GM12878 (cell line): ENCODE measurements around the gene TOMM5. TPM values are rescaled to one million over a fixed set of nuclear protein-coding genes. Genes with fewer than 3 reads are reported as not detected.

Experiments used
- ATAC-seq: fragments of 200-7000 bp; cut with Tn5 transposase; 3 replicates; pipeline ENCODE4 v1.9.1; 2020; ENCODE audit warnings: mild to moderate bottlenecking, moderate library complexity
- BruUV-seq: library from RNA; stranded (reverse); fragments of 400-500 nt; replicated peaks from 2 replicates; lab custom pipeline; 2021; lab: Mats Ljungman, UMichigan
- CTCF ChIA-PET: fragments of 300-600 bp; sonication (Branson Sonifier 250); formaldehyde crosslinking; extraction: SDS; loops from one replicate; lab custom pipeline; 2021; ENCODE audit warnings: inconsistent platforms; lab: Yijun Ruan, JAX
- POLR2A ChIA-PET: fragments of 350-600 bp; formaldehyde crosslinking; extraction: SDS; loops from one replicate; lab custom pipeline; 2021; ENCODE audit warnings: inconsistent platforms; lab: Charles Lee
- RAD21 ChIA-PET: fragments of 300-600 bp; sonication (Branson Sonifier 250); formaldehyde crosslinking; loops from one replicate; lab custom pipeline; 2023; ENCODE audit warnings: antibody characterized with exemption; ENCODE audit not compliant: unreplicated experiment; lab: Charles Lee
- SMC1A ChIA-PET: fragments of 300-600 bp; sonication (Branson Sonifier 250); formaldehyde crosslinking; loops from one replicate; lab custom pipeline; 2023; ENCODE audit not compliant: unreplicated experiment, uncharacterized antibody; lab: Charles Lee
- DNase-seq: peaks from one replicate; pipeline ENCODE4 v3.0.0-alpha.2; 2011; ENCODE audit warnings: low read depth, low spot score
- FAIRE-seq: peaks from 3 replicates; lab custom pipeline; 2011; peaks lifted over from hg19 to GRCh38; lab: Jason Lieb, UNC
- H2AFZ ChIP-seq: 2 replicates; pipeline ENCODE4 v1.6.0; 2011; ENCODE audit warnings: low read depth, low read length, control low read depth; ENCODE audit not compliant: control insufficient read depth
- H3K27ac ChIP-seq: 2 replicates; pipeline ENCODE4 v1.5.1; 2011; ENCODE audit warnings: control low read depth; ENCODE audit not compliant: control insufficient read depth, insufficient read depth
- H3K27me3 ChIP-seq, 2 experiments: replicated peaks in 1 of 2; 2 replicates each; pipeline versions ENCODE4 v1.6.0 to v1.6.1; 2011; ENCODE audit warnings: low read length in 1 of 2; ENCODE audit not compliant: control insufficient read depth in 2 of 2, insufficient read depth in 2 of 2
- H3K36me3 ChIP-seq, 2 experiments: 2 replicates each; pipeline ENCODE4 v1.5.1; 2011; ENCODE audit warnings: low read length in 1 of 2; ENCODE audit not compliant: control insufficient read depth in 2 of 2, insufficient read depth in 2 of 2
- H3K4me1 ChIP-seq: 2 replicates; pipeline ENCODE4 v1.6.1; 2011; ENCODE audit warnings: mild to moderate bottlenecking, low read length, moderate library complexity, mixed read lengths; ENCODE audit not compliant: control insufficient read depth, insufficient read depth
- H3K4me2 ChIP-seq: 2 replicates; pipeline ENCODE4 v1.6.0; 2011; ENCODE audit warnings: control low read depth; ENCODE audit not compliant: control insufficient read depth, insufficient read depth
- H3K4me3 ChIP-seq: fragments of 200-600 bp; sonication (generic); 2 replicates; pipeline ENCODE4 v1.5.1; 2016
- H3K79me2 ChIP-seq: 2 replicates; pipeline ENCODE4 v1.6.0; 2011; ENCODE audit warnings: low read length; ENCODE audit not compliant: control insufficient read depth, insufficient read depth
- H3K9ac ChIP-seq: 2 replicates; pipeline ENCODE4 v1.8.0; 2011; ENCODE audit warnings: low read length, control low read depth, mixed read lengths; ENCODE audit not compliant: control insufficient read depth, insufficient read depth
- H3K9me3 ChIP-seq: replicated peaks from 3 replicates; pipeline ENCODE4 v1.5.1; 2011; ENCODE audit warnings: mild to moderate bottlenecking, low read length; ENCODE audit not compliant: control insufficient read depth, insufficient read depth
- H4K20me1 ChIP-seq: 2 replicates; pipeline ENCODE4 v1.6.0; 2011; ENCODE audit not compliant: control insufficient read depth, insufficient read depth
- ATF3 ChIP-seq: IDR thresholded peaks from 2 replicates; pipeline ENCODE4 v1.6.1; 2011; ENCODE audit warnings: low read depth, mild to moderate bottlenecking, low read length, moderate library complexity, borderline replicate concordance; ENCODE audit errors: extremely low read depth
- CREM ChIP-seq: IDR thresholded peaks from 2 replicates; pipeline ENCODE4 v1.6.1; 2014; ENCODE audit warnings: antibody characterized with exemption, low read depth
- CTCF ChIP-seq, 3 experiments: IDR thresholded peaks in 2 of 3; conservative IDR thresholded peaks in 1 of 3; 2 replicates each; pipeline ENCODE4 v1.5.1; 2011; ENCODE audit warnings: low read depth in 3 of 3, low read length in 3 of 3, mild to moderate bottlenecking in 3 of 3, control low read depth in 2 of 3, moderate library complexity in 2 of 3, inconsistent platforms in 1 of 3, mixed read lengths in 1 of 3; ENCODE audit not compliant: control insufficient read depth in 2 of 3, insufficient read depth in 1 of 3; ENCODE audit errors: extremely low read depth in 1 of 3
- E2F4 ChIP-seq: IDR thresholded peaks from 2 replicates; pipeline ENCODE4 v1.6.1; 2012; ENCODE audit warnings: low read depth, low read length, improper control_type of control experiment
- EED ChIP-seq: sonication (generic); IDR thresholded peaks from 2 replicates; pipeline ENCODE4 v1.6.1; 2016; ENCODE audit warnings: antibody characterized with exemption, low read depth
- NFXL1 ChIP-seq: fragments of 450-650 bp; IDR thresholded peaks from 2 replicates; pipeline ENCODE4 v1.6.1; 2017; ENCODE audit warnings: antibody characterized with exemption, mild to moderate bottlenecking, borderline replicate concordance
- RB1 ChIP-seq: fragments of 450-650 bp; formaldehyde crosslinking; IDR thresholded peaks from 2 replicates; pipeline ENCODE4 v1.6.1; 2017; ENCODE audit warnings: mild to moderate bottlenecking, borderline replicate concordance
- RCOR1 ChIP-seq: conservative IDR thresholded peaks from 2 replicates; pipeline ENCODE4 v1.6.1; 2012; ENCODE audit warnings: low read depth, low read length, improper control_type of control experiment
- SMC3 ChIP-seq: IDR thresholded peaks from 2 replicates; pipeline ENCODE4 v1.6.1; 2011; ENCODE audit warnings: low read length, improper control_type of control experiment, borderline replicate concordance
- SP1 ChIP-seq: IDR thresholded peaks from one replicate; pipeline ENCODE4 v1.6.1; 2011; ENCODE audit warnings: low read depth, low read length
- STAT1 ChIP-seq: fragments of 450-650 bp; conservative IDR thresholded peaks from 2 replicates; pipeline ENCODE4 v1.6.1; 2014; ENCODE audit warnings: antibody characterized with exemption, mild to moderate bottlenecking
- SUPT20H ChIP-seq: IDR thresholded peaks from 2 replicates; pipeline ENCODE4 v1.6.1; 2011; ENCODE audit warnings: low read depth, mild to moderate bottlenecking, low read length, moderate library complexity, borderline replicate concordance; ENCODE audit not compliant: control insufficient read depth
- TAF1 ChIP-seq: IDR thresholded peaks from 2 replicates; pipeline ENCODE4 v1.6.1; 2011; ENCODE audit warnings: mild to moderate bottlenecking, low read depth, low read length, borderline replicate concordance
- TARDBP ChIP-seq: IDR thresholded peaks from 2 replicates; pipeline ENCODE4 v1.6.1; 2016; ENCODE audit warnings: borderline replicate concordance
- WGBS: methylation state at CpG from one replicate; pipeline ENCODE4 v1.1.6; 2016; ENCODE audit warnings: low lambda C conversion rate; ENCODE audit not compliant: insufficient replicate concordance, insufficient coverage; ENCODE audit errors: missing lambda C conversion rate; 5-methylcytosine and 5-hydroxymethylcytosine counted together
- in situ Hi-C: fragments of 300-500 bp; cut with MboI; formaldehyde crosslinking; loops from 9 replicates; pipeline ENCODE4 v1.14.3; 2018; ENCODE audit warnings: mixed read lengths
- intact Hi-C: fragments of 100-400 bp; cut with micrococcal nuclease; formaldehyde crosslinking; loops from one replicate; pipeline ENCODE4 v1.14.2; 2022; ENCODE audit not compliant: unreplicated experiment
- polyA plus RNA-seq, 11 experiments: library from polyadenylated mRNA; depleted of rRNA in 4 of 11; unstranded in 6 of 11; stranded (reverse) in 5 of 11; fragments of >200 nt; fragmentation: Nextera tagmentation in 4 of 11; fragmentation: Illumina TruSeq in 1 of 11; extraction: Ambion mirVana in 4 of 11; extraction: Trizol in 1 of 11; gene quantifications; 1 replicate in 1 of 11; 2 replicates in 10 of 11; pipeline versions ENCODE4 v1.2.1 to v1.2.3, GENCODE V29; 2011 to 2016; ENCODE audit warnings: inconsistent platforms in 2 of 11, missing spikeins in 2 of 11, low read depth in 1 of 11
- total RNA-seq, 4 experiments: library from RNA; depleted of rRNA in 3 of 4; stranded (reverse); fragments of >200 nt in 3 of 4; fragmentation: Illumina TruSeq in 1 of 4; extraction: Trizol in 1 of 4; gene quantifications; 2 replicates each; pipeline versions ENCODE4 v1.2.1 to v1.2.3, GENCODE V29; 2013 to 2021
- TF ChIP-seq, protein P1 (sequence below): IDR thresholded peaks from 2 replicates; pipeline ENCODE4 v1.6.1; 2012; ENCODE audit warnings: low read depth, low read length, improper control_type of control experiment
- TF ChIP-seq, protein P2 (sequence below): IDR thresholded peaks from 2 replicates; pipeline ENCODE4 v1.6.1; 2011; ENCODE audit warnings: borderline replicate concordance, low read depth, mild to moderate bottlenecking, moderate library complexity, low read length; ENCODE audit not compliant: insufficient read depth, poor library complexity, severe bottlenecking
- TF ChIP-seq, protein P3 (sequence below): fragments of 450-650 bp; IDR thresholded peaks from 2 replicates; pipeline ENCODE4 v1.6.1; 2017; ENCODE audit warnings: low read depth, mild to moderate bottlenecking, moderate library complexity

The TOMM5 gene
- total and polyA plus RNA-seq, 10 of the 15 experiments (the other 5 are each of a cell fraction or from before 2014, with no cell fraction given), result 152 to 1,143 (median 351) TPM

DNA sequence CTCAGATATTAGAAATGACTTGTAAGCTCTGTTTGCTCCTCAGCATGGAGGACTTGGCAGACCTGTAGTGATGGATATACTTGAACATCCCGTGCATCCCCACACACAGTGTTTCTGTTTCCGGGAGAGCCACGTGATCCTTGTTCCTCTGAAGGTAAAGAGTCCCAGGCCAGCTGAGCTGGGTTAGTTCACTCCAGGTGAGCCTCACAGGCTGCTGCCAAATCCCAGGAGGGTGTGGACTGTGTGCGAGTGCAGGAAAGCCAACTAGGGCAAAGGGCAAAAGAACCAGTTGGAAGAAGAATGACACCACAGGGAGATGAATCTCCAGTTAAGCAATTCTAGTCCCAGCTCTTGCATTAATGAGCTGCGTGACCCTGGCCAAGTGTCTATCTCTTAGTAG is 10.4 kb upstream of the TOMM5 start:
- ChIA-PET CTCF (interaction anchor here (0.7 to 0.8 kb wide), 2 partner anchors 9 to 22 kb away, joined by 3 read pairs; no protein-coding TSS in a partner anchor), POLR2A (no interaction called here), SMC1A (interaction anchor here (1.3 kb wide), 1 partner anchor 20 kb away, joined by 3 read pairs; no protein-coding TSS in a partner anchor), RAD21 (no interaction called here)
- no peak for DNase-seq
- no peaks in the 10 kb centered on the region for H3K4me1 ChIP-seq
- H3K36me3 ChIP-seq, result no peaks in the 10 kb centered on the region
- H3K9me3 ChIP-seq, result no peaks in the 10 kb centered on the region
- no peaks in the 10 kb centered on the region for H3K79me2 ChIP-seq
- H3K27me3 ChIP-seq, result peaks cover 4 to 5% of the 10 kb centered on the region in 2 experiments; a peak in 3 of 4 replicates
- no peaks in the 10 kb centered on the region for H4K20me1 ChIP-seq
- FAIRE-seq, result no peak
- H3K27ac ChIP-seq, result no peak overlapping the region
- H3K4me2 ChIP-seq, result no peak overlapping the region
- H2AFZ ChIP-seq, result no peak overlapping the region
- no peak overlapping the region for H3K9ac ChIP-seq
- BruUV-seq, result no TSS peak
- intact Hi-C loops (no loop called here), in situ Hi-C loops (no loop called here)
- no peak for ATAC-seq
- H3K4me3 ChIP-seq, result no peak overlapping the region
- WGBS, result 57% methylated on average over 5 of the region's 5 CpGs
- TF ChIP-seq STAT1 (no peak), E2F4 (no peak), SMC3 (no peak), SP1 (no peak), RB1 (no peak), EED (no peak), NFXL1 (no peak), RCOR1 (no peak), CTCF (IDR thresholded peaks at IDR 0.05 in 2 of 3, conservative IDR thresholded peaks at IDR 0.05 in 1 of 3; ENCODE audit: control insufficient read depth in 2 of 3, extremely low read depth in 1 of 3, insufficient read depth in 1 of 3, low read depth in 3 of 3, low read length in 3 of 3) (no peak), ATF3 (no peak), TARDBP (no peak), SUPT20H (no peak), CREM (no peak), TAF1 (no peak)
- TF ChIP-seq, protein P1, sequence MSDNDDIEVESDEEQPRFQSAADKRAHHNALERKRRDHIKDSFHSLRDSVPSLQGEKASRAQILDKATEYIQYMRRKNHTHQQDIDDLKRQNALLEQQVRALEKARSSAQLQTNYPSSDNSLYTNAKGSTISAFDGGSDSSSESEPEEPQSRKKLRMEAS, result no peak
- TF ChIP-seq, protein P2, sequence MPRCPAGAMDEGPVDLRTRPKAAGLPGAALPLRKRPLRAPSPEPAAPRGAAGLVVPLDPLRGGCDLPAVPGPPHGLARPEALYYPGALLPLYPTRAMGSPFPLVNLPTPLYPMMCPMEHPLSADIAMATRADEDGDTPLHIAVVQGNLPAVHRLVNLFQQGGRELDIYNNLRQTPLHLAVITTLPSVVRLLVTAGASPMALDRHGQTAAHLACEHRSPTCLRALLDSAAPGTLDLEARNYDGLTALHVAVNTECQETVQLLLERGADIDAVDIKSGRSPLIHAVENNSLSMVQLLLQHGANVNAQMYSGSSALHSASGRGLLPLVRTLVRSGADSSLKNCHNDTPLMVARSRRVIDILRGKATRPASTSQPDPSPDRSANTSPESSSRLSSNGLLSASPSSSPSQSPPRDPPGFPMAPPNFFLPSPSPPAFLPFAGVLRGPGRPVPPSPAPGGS, result no peak
- TF ChIP-seq, protein P3, sequence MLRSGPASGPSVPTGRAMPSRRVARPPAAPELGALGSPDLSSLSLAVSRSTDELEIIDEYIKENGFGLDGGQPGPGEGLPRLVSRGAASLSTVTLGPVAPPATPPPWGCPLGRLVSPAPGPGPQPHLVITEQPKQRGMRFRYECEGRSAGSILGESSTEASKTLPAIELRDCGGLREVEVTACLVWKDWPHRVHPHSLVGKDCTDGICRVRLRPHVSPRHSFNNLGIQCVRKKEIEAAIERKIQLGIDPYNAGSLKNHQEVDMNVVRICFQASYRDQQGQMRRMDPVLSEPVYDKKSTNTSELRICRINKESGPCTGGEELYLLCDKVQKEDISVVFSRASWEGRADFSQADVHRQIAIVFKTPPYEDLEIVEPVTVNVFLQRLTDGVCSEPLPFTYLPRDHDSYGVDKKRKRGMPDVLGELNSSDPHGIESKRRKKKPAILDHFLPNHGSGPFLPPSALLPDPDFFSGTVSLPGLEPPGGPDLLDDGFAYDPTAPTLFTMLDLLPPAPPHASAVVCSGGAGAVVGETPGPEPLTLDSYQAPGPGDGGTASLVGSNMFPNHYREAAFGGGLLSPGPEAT, result no peak
